ENCODE data around the gene METRN. TPM values are rescaled to one million over a fixed set of nuclear protein-coding genes. Genes with fewer than 3 reads are reported as not detected.

Gene METRN
- total RNA-seq, 6 experiments from 2014 or later, result 14.0 to 43.7 (median 26.2) TPM

GRCh38 chr16:708019-708418 is 6.9 kb upstream of the METRN start:
- H3K4me1 ChIP-seq, result no peaks in the 10 kb centered on the region
- no peak overlapping the region for H3K27ac ChIP-seq
- no peaks in the 10 kb centered on the region for H3K36me3 ChIP-seq
- H3K27me3 ChIP-seq, result no peaks in the 10 kb centered on the region
- ATAC-seq (no peak), DNase-seq (no peak)
- intact Hi-C loops (cut with DNase I), result loop anchor here in 1 of 2 donors (5.0 kb wide), 1 partner anchor 74 kb away; no protein-coding TSS in a partner anchor
- H3K9me3 ChIP-seq, result no peaks in the 10 kb centered on the region
- no peak for TF ChIP-seq CTCF (IDR thresholded peaks at IDR 0.05)
- no peak for TF ChIP-seq POLR2A (IDR thresholded peaks at IDR 0.05)
- 38% methylated on average over 2 of the region's 3 CpGs for WGBS (ENCODE audit: insufficient coverage, low coverage, low lambda C conversion rate, missing lambda C conversion rate)
- H3K4me3 ChIP-seq, result no peak overlapping the region

- no peaks in the 10 kb centered on the region for H3K27me3 ChIP-seq
Measured at GRCh38 chr16:708959-709358, 6.0 kb upstream of the METRN start.

DNA sequence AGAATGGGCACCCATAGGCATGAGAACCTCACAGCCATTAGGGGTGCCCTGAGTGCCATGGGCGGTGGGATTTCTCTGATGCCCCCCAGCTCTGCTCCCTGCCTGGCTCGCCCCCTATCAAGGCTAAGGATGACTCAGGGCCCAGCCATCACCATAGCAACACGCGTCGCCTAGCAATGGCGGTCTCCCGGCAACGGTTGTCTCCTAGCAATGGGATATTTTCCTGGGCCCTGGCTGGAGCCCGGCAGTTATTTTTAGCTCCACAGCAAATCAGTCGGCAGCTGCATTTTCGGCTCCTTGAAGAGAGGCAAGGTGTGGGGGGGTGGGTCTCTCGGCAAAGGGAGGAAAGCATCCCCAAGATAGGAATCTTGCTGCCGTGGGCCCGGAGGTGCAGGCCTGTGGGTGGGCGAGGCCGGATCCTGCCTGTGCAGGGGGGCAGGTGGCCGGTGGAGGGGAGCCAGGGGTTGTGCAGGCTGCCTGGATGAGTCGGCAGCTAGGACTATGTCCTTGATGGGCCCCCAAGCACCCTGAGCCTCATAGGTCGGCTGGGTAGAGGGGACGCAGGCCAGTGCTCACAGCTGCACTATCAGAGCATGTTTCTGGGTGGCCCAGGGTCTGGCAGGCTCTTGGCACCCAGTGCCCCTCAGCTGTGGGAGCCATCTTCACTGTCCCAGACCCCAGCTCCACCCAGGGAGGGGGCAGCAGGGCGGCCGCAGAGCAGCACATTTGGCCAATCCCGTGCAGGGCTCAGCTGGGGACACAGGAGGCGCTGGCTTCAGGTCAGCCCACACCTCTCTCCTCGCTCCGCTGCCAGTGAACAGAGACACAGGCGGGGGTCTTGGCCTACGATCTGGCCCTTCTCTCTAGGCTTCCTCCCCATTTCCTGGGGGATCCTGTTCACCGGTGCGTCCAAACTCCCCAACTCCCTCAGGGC is 5.1 kb upstream of the METRN start:
- WGBS (ENCODE audit: insufficient coverage, low coverage, low lambda C conversion rate, missing lambda C conversion rate), result 19% methylated on average over 10 of the region's 30 CpGs
- ATAC-seq, result no peak
- H3K27me3 ChIP-seq, result no peaks in the 10 kb centered on the region
- no peaks in the 10 kb centered on the region for H3K36me3 ChIP-seq
- no peak for DNase-seq
- H3K27ac ChIP-seq, result no peak overlapping the region
- H3K4me3 ChIP-seq, result no peak overlapping the region
- TF ChIP-seq POLR2A (IDR thresholded peaks at IDR 0.05) (no peak), CTCF (IDR thresholded peaks at IDR 0.05) (no peak)
- H3K4me1 ChIP-seq, result peaks cover 0 to 5% (median 0%) of the 10 kb centered on the region in 4 donors
- intact Hi-C loops (cut with DNase I), result loop anchor here (5.0 kb wide), 3 partner anchors 72 to 342 kb away; partner anchors contain the start of genes CHTF18 (in 1 of the 2) and RPUSD1 (in 1 of the 2)
- H3K9me3 ChIP-seq, result no peaks in the 10 kb centered on the region

More at GRCh38 chr16:708959-709358, 6.0 kb upstream of the METRN start:
- ATAC-seq, result no peak
- no peak for DNase-seq
- Histone ChIP-seq H3K4me1 (no peaks in the 10 kb centered on the region), H3K27ac (no peak overlapping the region), H3K36me3 (no peaks in the 10 kb centered on the region), H3K4me3 (no peak overlapping the region), H3K9me3 (no peaks in the 10 kb centered on the region)
- intact Hi-C loops (cut with DNase I), result loop anchor here in 1 of 2 donors (5.0 kb wide), 1 partner anchor 73 kb away; no protein-coding TSS in a partner anchor
- TF ChIP-seq POLR2A (IDR thresholded peaks at IDR 0.05) (no peak), CTCF (IDR thresholded peaks at IDR 0.05) (no peak)
- no CpG with 5 or more reads among the region's 4 CpGs for WGBS (ENCODE audit: insufficient coverage, low coverage, low lambda C conversion rate, missing lambda C conversion rate)

DNA sequence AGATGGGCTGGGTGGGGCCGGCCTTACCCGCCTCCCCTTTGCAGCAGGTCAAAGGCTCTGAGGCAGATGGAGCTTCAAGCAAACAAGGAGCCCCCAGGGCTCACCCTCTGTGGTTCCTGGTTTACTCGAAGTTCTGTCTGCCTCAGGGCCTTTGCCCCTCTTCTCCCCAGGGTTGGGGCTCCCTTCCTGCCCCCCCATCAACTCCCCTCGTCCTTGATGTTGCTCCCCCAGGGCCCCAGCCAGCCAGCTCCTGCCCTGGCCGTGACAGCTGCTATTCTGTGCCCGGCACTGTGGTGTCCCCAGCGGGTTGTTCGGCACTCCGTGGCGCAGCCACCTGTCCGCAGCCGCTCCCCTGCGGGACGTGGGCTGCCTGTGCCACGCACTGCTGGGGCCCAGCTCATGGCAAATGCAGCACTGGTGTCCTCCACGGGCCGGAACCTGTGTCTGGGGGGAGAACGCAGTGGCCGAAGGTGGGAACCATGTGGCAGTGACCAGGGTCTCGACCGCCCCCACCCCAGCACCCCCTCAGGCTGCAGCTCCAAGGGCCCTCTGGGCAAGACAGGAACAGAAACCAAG is 4.3 kb upstream of the METRN start:
- WGBS (ENCODE audit: insufficient coverage, low coverage, low lambda C conversion rate, missing lambda C conversion rate), result 20% methylated on average over 1 of the region's 21 CpGs
- no peaks in the 10 kb centered on the region for H3K9me3 ChIP-seq
- H3K27ac ChIP-seq, result no peak overlapping the region
- no peak for TF ChIP-seq POLR2A (IDR thresholded peaks at IDR 0.05)
- no peak for TF ChIP-seq CTCF (IDR thresholded peaks at IDR 0.05)
- H3K4me1 ChIP-seq, result peaks cover 0 to 9% (median 0%) of the 10 kb centered on the region in 4 donors
- intact Hi-C loops (cut with DNase I), result loop anchor here (5.0 kb wide), 2 partner anchors 77 to 342 kb away; partner anchors contain the start of genes CHTF18 (in 1 of the 2) and RPUSD1 (in 1 of the 2)
- no peaks in the 10 kb centered on the region for H3K27me3 ChIP-seq
- DNase-seq (no peak), ATAC-seq (no peak)
- no peaks in the 10 kb centered on the region for H3K36me3 ChIP-seq
- no peak overlapping the region for H3K4me3 ChIP-seq
